CD14-positive monocyte (primary cell): ENCODE data around the gene MRPS18A. TPM values are rescaled to one million over a fixed set of nuclear protein-coding genes. Genes with fewer than 3 reads are reported as not detected.

Source experiments
- DNase-seq, 3 donors: peaks; one replicate each; pipeline ENCODE4 v3.0.0-alpha.2; 2011 to 2022
- H2AFZ ChIP-seq: 2 replicates; pipeline ENCODE4 v1.6.0; 2012; ENCODE audit warnings: mild to moderate bottlenecking, low read depth, low read length, inconsistent platforms; ENCODE audit not compliant: insufficient read depth, poor library complexity, severe bottlenecking
- H3K27ac ChIP-seq, 2 donors: 1 replicate in 1 of 2; 2 replicates in 1 of 2; pipeline ENCODE4 v1.5.1; 2012 to 2013; ENCODE audit warnings: low read length in 2 of 2, control low read depth in 1 of 2, inconsistent platforms in 1 of 2, low read depth in 1 of 2, mild to moderate bottlenecking in 1 of 2
- H3K27me3 ChIP-seq, 2 donors: one replicate each; pipeline versions ENCODE4 v1.6.0 to v1.6.1; 2011 to 2013; ENCODE audit warnings: low read length in 2 of 2; ENCODE audit not compliant: control insufficient read depth in 2 of 2, insufficient read depth in 2 of 2
- H3K36me3 ChIP-seq, 2 donors: replicated peaks in 1 of 2; 1 replicate in 1 of 2; 2 replicates in 1 of 2; pipeline versions ENCODE4 v1.5.1 to v1.6.1; 2012 to 2013; ENCODE audit warnings: low read length in 2 of 2, control low read depth in 1 of 2, inconsistent platforms in 1 of 2, mild to moderate bottlenecking in 1 of 2; ENCODE audit not compliant: insufficient read depth in 2 of 2, control insufficient read depth in 1 of 2
- H3K4me1 ChIP-seq, 2 donors: 1 replicate in 1 of 2; 2 replicates in 1 of 2; pipeline versions ENCODE4 v1.5.1 to v1.6.1; 2012 to 2013; ENCODE audit warnings: low read length in 2 of 2, control low read depth in 1 of 2, inconsistent platforms in 1 of 2, mild to moderate bottlenecking in 1 of 2, moderate library complexity in 1 of 2; ENCODE audit not compliant: insufficient read depth in 2 of 2, control insufficient read depth in 1 of 2
- H3K4me2 ChIP-seq: replicated peaks from 2 replicates; pipeline ENCODE3; 2012; ENCODE audit warnings: low read length, moderate library complexity, mild to moderate bottlenecking; ENCODE audit not compliant: poor library complexity, severe bottlenecking; ENCODE audit errors: extremely low read depth
- H3K4me3 ChIP-seq, 3 experiments: fragments of 200-600 bp in 1 of 3; sonication (generic) in 1 of 3; replicated peaks in 1 of 3; 1 replicate in 2 of 3; 2 replicates in 1 of 3; pipeline ENCODE4 v1.5.1; 2011 to 2013; ENCODE audit warnings: low read length in 3 of 3, mild to moderate bottlenecking in 3 of 3, control low read depth in 2 of 3, low read depth in 2 of 3, inconsistent platforms in 1 of 3, moderate library complexity in 1 of 3
- H3K79me2 ChIP-seq: 2 replicates; pipeline ENCODE4 v1.6.0; 2012; ENCODE audit warnings: mild to moderate bottlenecking, control low read depth, inconsistent platforms, low read length, moderate library complexity; ENCODE audit not compliant: insufficient read depth
- H3K9ac ChIP-seq: 2 replicates; pipeline ENCODE4 v1.6.0; 2017; ENCODE audit warnings: low read length, mild to moderate bottlenecking; ENCODE audit not compliant: insufficient read depth, poor library complexity, severe bottlenecking
- H3K9me3 ChIP-seq, 2 donors: replicated peaks in 1 of 2; 1 replicate in 1 of 2; 2 replicates in 1 of 2; pipeline versions ENCODE4 v1.5.1 to v1.6.1; 2012 to 2013; ENCODE audit warnings: low read length in 2 of 2, control low read depth in 1 of 2; ENCODE audit not compliant: control insufficient read depth in 1 of 2, insufficient read depth in 1 of 2
- H4K20me1 ChIP-seq: 2 replicates; pipeline ENCODE4 v1.6.0; 2012; ENCODE audit warnings: mild to moderate bottlenecking, low read length, control low read depth, moderate library complexity; ENCODE audit not compliant: insufficient read depth
- H3K27ac Mint-ChIP-seq, 7 donors: one replicate each; pipeline ENCODE4 v1.8.0; 2020; ENCODE audit warnings: mild to moderate bottlenecking in 7 of 7, mixed read lengths in 7 of 7, moderate library complexity in 6 of 7, inconsistent platforms in 2 of 7
- H3K27me3 Mint-ChIP-seq, 3 donors: one replicate each; pipeline ENCODE4 v1.8.0; 2021 to 2022; ENCODE audit warnings: low read depth in 3 of 3, mild to moderate bottlenecking in 3 of 3, mixed read lengths in 3 of 3, moderate library complexity in 3 of 3, inconsistent platforms in 1 of 3
- H3K36me3 Mint-ChIP-seq, 2 donors: one replicate each; pipeline ENCODE4 v1.8.0; 2020; ENCODE audit warnings: mixed read lengths in 2 of 2, inconsistent platforms in 1 of 2, mild to moderate bottlenecking in 1 of 2
- H3K4me1 Mint-ChIP-seq: one replicate; pipeline ENCODE4 v1.8.0; 2020; ENCODE audit warnings: mild to moderate bottlenecking, mixed read lengths
- H3K4me3 Mint-ChIP-seq, 2 donors: one replicate each; pipeline ENCODE4 v1.8.0; 2020; ENCODE audit warnings: mild to moderate bottlenecking in 2 of 2, mixed read lengths in 2 of 2, moderate library complexity in 1 of 2
- H3K9me3 Mint-ChIP-seq, 7 donors: one replicate each; pipeline ENCODE4 v1.8.0; 2020 to 2022; ENCODE audit warnings: mixed read lengths in 7 of 7, mild to moderate bottlenecking in 6 of 7, moderate library complexity in 6 of 7, inconsistent platforms in 2 of 7
- WGBS: methylation state at CpG from one replicate; pipeline ENCODE4 v1.1.5; 2013; ENCODE audit warnings: missing lambda C conversion rate; ENCODE audit not compliant: insufficient coverage; 5-methylcytosine and 5-hydroxymethylcytosine counted together
- intact Hi-C, 2 donors: fragments of 100-400 bp; cut with micrococcal nuclease; formaldehyde crosslinking; loops; one replicate each; pipeline versions ENCODE4 v1.15.0 to v1.15.1; 2023
- polyA plus RNA-seq, 3 donors: library from polyadenylated mRNA; depleted of rRNA in 1 of 3; unstranded in 2 of 3; stranded (reverse) in 1 of 3; fragments of 300-500 nt in 2 of 3; fragments of >200 nt in 1 of 3; fragmentation: Illumina TruSeq in 2 of 3; gene quantifications; 1 replicate in 2 of 3; 2 replicates in 1 of 3; pipeline ENCODE4 v1.2.3, GENCODE V29; 2012 to 2021
- TF ChIP-seq, protein P1 (sequence below): fragments of 200-600 bp; IDR thresholded peaks from one replicate; pipeline ENCODE4 v1.8.0; 2022; ENCODE audit warnings: antibody characterized with exemption, mild to moderate bottlenecking

Gene MRPS18A
- polyA plus RNA-seq, 3 donors: 17.3 to 45.3 (median 41.4) TPM

- intact Hi-C loops: loop anchor here (5.0 kb wide), 3 partner anchors 38 to 348 kb away; no protein-coding TSS in a partner anchor
- Mint-ChIP-seq H3K4me3 (no peak overlapping the region), H3K9me3 (peaks cover 8 to 30% (median 23%) of the 10 kb centered on the region in 7 donors), H3K27me3 (peaks cover 8 to 51% (median 21%) of the 10 kb centered on the region in 3 donors), H3K4me1 (peaks cover 39% of the 10 kb centered on the region), H3K36me3 (peaks cover 3 to 5% of the 10 kb centered on the region in 2 donors), H3K27ac (no peak overlapping the region)
- no CpG with 5 or more reads among the region's 6 CpGs for WGBS
- H2AFZ ChIP-seq: no peak overlapping the region
- H3K27ac ChIP-seq: no peak overlapping the region
- DNase-seq: no peak
- H3K36me3 ChIP-seq: no peaks in the 10 kb centered on the region
- TF ChIP-seq, protein P1, sequence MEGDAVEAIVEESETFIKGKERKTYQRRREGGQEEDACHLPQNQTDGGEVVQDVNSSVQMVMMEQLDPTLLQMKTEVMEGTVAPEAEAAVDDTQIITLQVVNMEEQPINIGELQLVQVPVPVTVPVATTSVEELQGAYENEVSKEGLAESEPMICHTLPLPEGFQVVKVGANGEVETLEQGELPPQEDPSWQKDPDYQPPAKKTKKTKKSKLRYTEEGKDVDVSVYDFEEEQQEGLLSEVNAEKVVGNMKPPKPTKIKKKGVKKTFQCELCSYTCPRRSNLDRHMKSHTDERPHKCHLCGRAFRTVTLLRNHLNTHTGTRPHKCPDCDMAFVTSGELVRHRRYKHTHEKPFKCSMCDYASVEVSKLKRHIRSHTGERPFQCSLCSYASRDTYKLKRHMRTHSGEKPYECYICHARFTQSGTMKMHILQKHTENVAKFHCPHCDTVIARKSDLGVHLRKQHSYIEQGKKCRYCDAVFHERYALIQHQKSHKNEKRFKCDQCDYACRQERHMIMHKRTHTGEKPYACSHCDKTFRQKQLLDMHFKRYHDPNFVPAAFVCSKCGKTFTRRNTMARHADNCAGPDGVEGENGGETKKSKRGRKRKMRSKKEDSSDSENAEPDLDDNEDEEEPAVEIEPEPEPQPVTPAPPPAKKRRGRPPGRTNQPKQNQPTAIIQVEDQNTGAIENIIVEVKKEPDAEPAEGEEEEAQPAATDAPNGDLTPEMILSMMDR: no peak
- peaks cover 28% of the 10 kb centered on the region in 2 donors for H3K4me1 ChIP-seq
- H3K4me3 ChIP-seq: no peak overlapping the region
- no peak overlapping the region for H3K4me2 ChIP-seq
- H3K79me2 ChIP-seq: no peaks in the 10 kb centered on the region
- no peaks in the 10 kb centered on the region for H4K20me1 ChIP-seq
- H3K27me3 ChIP-seq: peaks cover 9 to 20% of the 10 kb centered on the region in 2 donors
- no peak overlapping the region for H3K9ac ChIP-seq
- H3K9me3 ChIP-seq: peaks cover 10 to 20% of the 10 kb centered on the region in 2 donors
Observed at GRCh38 chr6:43729537-43729936, 41.9 kb upstream of the MRPS18A start.

- DNase-seq: no peak
- TF ChIP-seq, protein P1: no peak
- peaks cover 8 to 30% (median 23%) of the 10 kb centered on the region in 7 donors for H3K9me3 Mint-ChIP-seq
- Histone ChIP-seq H3K27me3 (peaks cover 9 to 20% of the 10 kb centered on the region in 2 donors), H3K27ac (no peak overlapping the region), H3K9ac (no peak overlapping the region), H3K4me1 (peaks cover 28% of the 10 kb centered on the region in 2 donors), H3K4me3 (no peak overlapping the region), H3K4me2 (no peak overlapping the region), H3K9me3 (peaks cover 10 to 20% of the 10 kb centered on the region in 2 donors), H3K79me2 (no peaks in the 10 kb centered on the region), H4K20me1 (no peaks in the 10 kb centered on the region), H3K36me3 (no peaks in the 10 kb centered on the region), H2AFZ (no peak overlapping the region)
- peaks cover 39% of the 10 kb centered on the region for H3K4me1 Mint-ChIP-seq
- peaks cover 3 to 5% of the 10 kb centered on the region in 2 donors for H3K36me3 Mint-ChIP-seq
- peak overlapping the region in 1 of 2 donors; percentile 39 for H3K4me3 Mint-ChIP-seq
- peaks cover 8 to 42% (median 18%) of the 10 kb centered on the region in 3 donors for H3K27me3 Mint-ChIP-seq
- WGBS: no CpG with 5 or more reads among the region's 2 CpGs
- H3K27ac Mint-ChIP-seq: no peak overlapping the region
- intact Hi-C loops: loop anchor here (5.0 kb wide), 3 partner anchors 39 to 349 kb away; no protein-coding TSS in a partner anchor
Observed at GRCh38 chr6:43728586-43728985, 41.0 kb upstream of the MRPS18A start.
